ENCODE data around the gene AIG1.

AIG1 gene

GRCh38 chr6:143198312-143198711, 137.6 kb downstream of the AIG1 start:
- peak; percentile 17 to 28 for DNase-seq

DNA sequence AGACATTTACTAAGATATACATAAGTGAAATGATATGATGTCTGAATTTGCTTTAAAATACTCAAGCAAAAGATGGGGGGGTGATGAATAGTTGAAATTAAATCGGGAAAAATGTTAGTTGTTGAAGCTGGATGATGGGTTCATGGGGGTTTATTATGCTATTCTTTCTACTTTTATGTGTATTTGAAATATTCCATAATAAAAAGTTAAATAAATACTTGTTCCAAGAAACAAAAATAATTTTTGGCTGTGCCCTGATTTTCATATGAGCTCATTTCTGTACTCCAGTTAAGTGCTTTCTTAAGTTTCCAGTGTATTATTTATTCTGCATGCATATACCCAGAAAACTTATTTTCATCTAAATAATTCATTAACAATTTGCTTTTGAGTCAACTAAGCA, 138.6 kb downstream of the AIG1 start:
- no peak for DNase-seq

DNA sequence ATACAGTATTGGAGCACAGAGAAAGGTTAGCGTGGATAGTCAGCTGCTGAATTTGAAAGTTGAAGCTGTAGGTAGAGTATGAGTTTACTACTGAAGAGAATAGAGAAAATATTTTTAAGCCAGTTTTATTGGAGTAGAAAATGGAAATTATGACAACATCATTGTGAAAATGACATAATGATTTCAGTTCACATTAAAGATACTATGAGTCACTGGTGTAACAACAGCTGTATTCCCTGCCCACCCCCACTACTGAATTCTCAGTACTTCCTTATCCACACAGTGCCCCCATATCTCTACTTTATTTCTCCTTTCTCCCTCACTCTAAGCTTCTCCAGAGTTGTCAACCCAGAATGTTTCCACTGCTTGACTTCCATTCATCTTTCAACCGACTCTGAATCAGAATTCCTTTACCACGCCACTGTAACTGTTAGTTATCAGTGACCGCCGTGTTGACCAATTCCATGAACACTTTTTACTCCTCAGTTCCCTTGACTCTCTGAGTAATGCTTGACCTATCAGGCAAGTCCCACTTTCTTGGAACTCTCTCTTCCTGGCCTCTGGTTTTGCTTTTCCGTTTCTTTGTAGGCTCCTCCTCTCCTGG, 139.6 kb downstream of the AIG1 start:
- DNase-seq = peak in 1 of 2 donors; percentile 12

GRCh38 chr6:143204045-143204444, 143.4 kb downstream of the AIG1 start:
- no peak for DNase-seq

DNA sequence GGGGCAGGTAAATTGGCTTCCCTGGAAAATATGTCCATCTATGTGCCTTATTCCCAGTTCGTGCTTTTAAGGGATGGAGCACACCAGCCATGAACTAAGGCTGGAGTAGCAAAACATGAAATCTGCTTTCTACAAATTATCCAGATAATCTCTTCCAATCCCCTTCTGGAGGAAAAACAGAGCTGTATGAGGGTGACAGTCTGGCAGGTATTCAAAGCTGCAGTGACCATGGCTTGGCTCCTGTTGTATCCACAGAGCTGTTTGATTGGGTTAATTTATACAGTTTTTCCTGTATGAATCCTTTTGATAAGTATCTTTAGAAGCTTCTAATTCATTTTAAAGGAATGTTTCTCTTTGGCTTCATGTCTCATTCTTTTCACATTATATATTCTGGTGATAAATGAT, 144.4 kb downstream of the AIG1 start:
- DNase-seq = no peak

GRCh38 chr6:143205585-143205984, 144.9 kb downstream of the AIG1 start:
- DNase-seq = no peak

GRCh38 chr6:143205991-143206390, 145.3 kb downstream of the AIG1 start:
- no peak for DNase-seq

GRCh38 chr6:143206550-143206949, 145.9 kb downstream of the AIG1 start:
- DNase-seq = no peak

DNA sequence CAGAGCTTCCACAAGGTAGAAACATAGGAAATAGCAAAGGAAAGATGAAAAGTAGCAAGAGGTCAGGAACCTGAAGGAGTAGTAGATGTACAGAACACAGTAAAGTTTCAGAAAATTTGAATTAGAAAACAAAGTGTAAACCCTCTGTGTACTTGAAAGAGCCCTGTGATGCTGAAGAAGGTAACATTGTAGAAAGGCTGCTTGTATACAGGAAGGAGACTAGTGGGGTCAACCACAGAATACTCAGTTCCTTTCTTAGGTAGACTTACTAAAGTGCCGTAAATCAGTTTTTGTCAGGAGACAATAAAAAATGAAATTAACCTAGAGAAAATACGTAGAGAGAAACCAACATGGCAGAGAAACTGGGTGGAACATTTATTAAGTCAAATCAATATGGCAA, 149.7 kb downstream of the AIG1 start:
- DNase-seq = no peak

DNA sequence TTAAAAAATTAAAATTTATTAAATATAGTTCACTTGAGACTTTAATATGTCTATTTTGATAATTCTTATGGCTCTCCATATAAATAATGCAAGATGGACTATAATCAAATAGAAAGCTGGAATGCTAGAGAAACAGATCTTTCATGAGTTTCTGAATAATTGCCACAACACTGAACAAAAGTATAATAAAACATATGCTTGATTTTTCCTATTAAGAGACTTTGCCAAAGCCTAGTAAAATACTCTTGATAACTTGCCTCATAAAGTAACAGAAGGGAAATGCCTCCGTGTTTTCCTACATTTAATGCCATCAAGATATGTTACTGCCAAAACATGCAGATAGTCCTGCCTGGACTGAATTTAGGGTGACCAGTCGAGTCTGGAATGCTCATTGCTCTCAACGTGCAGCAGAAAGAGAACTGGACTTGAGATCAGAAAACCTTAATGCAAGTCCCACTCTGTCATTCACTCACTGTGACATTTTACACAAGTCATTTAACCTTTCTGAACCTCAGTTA, 153.2 kb downstream of the AIG1 start:
- DNase-seq = no peak

GRCh38 chr6:143215363-143215762, 154.7 kb downstream of the AIG1 start:
- no peak for DNase-seq

- no peak for DNase-seq
Measured at GRCh38 chr6:143215771-143216170, 155.1 kb downstream of the AIG1 start.

DNA sequence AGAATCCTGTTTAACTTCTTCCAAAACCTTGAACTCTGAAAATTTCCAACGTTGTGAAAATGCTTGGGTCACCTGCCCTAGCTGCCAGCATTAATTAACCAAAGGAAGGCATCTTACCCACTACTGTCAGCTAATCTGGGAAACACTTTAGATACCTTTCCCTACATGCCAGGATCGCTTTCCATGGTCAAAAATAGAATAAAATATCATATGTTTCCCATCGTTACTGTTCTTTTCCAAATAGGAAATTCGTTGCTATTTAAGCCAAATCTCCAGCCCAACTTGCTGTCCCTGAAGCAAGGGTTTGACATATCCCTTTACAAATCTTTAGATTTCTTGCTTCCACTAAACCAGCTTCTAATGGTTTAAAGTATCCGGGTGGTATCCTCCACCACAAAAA, 157.5 kb downstream of the AIG1 start:
- no peak for DNase-seq

GRCh38 chr6:143221698-143222097, 161.0 kb downstream of the AIG1 start:
- no peak for DNase-seq

DNA sequence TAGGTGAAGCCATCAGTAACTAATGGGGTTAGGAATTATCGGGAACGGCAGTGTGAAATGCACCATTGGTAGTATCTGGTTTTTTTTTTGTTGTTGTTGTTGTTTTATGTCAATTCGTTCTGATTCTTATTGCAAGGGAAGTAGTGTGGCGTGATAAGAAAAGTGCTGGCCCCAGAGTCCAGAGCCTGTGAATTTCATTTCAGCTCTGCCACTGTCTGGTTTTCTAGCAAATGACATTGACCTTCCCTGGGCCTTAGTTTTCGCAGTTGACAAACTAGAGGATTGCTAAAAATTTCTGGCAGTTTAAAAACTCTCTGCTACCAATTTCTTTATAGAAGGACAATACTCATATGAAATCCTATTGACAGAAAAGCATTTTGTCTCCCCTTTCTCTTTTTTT, 161.6 kb downstream of the AIG1 start:
- DNase-seq = no peak

GRCh38 chr6:143222801-143223231, 162.1 kb downstream of the AIG1 start:
- DNase-seq = no peak

GRCh38 chr6:143223895-143224294, 163.2 kb downstream of the AIG1 start:
- DNase-seq = no peak

GRCh38 chr6:143224516-143224915, 163.8 kb downstream of the AIG1 start:
- DNase-seq = no peak

- DNase-seq = no peak
Measured at GRCh38 chr6:143225929-143226328, 165.2 kb downstream of the AIG1 start.

- no peak for DNase-seq
Measured at GRCh38 chr6:143227675-143228074, 167.0 kb downstream of the AIG1 start.

GRCh38 chr6:143229400-143229799, 168.7 kb downstream of the AIG1 start:
- DNase-seq = no peak

- DNase-seq = peak; percentile 40 to 47
Measured at GRCh38 chr6:143232849-143233248, 172.2 kb downstream of the AIG1 start.

DNA sequence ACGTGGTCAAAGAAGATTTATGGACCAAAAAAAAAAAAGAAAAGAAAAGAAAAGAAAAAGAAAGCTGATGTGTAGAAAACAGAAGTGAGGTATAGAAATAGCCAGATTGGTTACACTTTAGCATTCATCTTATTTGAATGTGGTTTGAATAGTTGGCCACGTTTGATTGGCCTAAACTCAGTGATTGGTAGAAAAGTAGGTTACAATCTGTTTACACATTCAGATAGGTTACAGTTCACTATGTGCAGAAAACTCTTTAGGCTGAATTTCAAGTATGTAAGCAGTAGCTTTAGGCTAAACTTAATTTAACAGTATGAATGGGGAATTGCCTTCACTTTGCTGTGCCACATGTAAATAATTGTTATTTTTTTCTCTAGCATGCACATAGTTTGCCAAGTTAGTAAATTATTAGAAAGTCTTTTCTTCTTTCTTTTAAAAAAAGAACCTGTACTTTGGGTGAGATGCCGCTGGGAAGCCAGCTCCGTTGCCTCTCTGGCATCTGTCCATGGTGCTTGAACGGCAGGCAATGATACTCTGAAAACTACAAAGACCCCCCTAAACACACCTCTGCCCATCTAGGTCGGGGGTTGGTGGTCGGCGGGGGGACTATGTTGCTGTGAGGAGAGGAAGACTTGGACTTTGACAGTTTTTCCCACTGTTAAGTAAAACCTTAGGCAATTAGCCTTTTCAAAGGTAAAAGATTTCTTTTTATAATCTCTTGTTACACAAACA, 173.0 kb downstream of the AIG1 start:
- no peak for DNase-seq

DNA sequence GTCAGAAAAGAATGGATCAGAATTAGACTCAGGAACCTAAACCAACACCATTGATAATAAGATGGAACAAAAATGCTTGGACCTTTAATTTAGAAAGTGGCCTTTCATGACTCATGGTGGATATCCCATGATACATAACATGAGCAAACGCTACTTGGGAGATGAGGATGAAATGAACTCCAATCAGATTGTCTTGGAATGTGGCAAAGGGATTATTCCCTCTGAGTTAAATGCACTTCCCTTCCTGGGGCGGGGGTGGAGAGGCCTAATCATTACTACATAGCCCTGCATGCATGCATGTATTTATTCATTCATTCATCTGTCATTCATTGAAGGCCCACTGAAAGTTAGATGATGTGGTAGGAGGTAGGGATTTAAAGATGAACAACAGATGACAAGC, 174.0 kb downstream of the AIG1 start:
- no peak for DNase-seq

Data from inflammatory macrophage (primary cell).